ENCODE measurements around the gene ACTR3. TPM values are rescaled to one million over a fixed set of nuclear protein-coding genes. Genes with fewer than 3 reads are reported as not detected.

ACTR3 gene
- total RNA-seq, 1 donor = 236 TPM

GRCh38 chr2:113892004-113892710 lies 2.3 kb downstream of the ACTR3 start:
- TF ChIP-seq, protein P1, sequence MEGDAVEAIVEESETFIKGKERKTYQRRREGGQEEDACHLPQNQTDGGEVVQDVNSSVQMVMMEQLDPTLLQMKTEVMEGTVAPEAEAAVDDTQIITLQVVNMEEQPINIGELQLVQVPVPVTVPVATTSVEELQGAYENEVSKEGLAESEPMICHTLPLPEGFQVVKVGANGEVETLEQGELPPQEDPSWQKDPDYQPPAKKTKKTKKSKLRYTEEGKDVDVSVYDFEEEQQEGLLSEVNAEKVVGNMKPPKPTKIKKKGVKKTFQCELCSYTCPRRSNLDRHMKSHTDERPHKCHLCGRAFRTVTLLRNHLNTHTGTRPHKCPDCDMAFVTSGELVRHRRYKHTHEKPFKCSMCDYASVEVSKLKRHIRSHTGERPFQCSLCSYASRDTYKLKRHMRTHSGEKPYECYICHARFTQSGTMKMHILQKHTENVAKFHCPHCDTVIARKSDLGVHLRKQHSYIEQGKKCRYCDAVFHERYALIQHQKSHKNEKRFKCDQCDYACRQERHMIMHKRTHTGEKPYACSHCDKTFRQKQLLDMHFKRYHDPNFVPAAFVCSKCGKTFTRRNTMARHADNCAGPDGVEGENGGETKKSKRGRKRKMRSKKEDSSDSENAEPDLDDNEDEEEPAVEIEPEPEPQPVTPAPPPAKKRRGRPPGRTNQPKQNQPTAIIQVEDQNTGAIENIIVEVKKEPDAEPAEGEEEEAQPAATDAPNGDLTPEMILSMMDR (IDR thresholded peaks at IDR 0.05; ENCODE audit: insufficient read depth, low read length) = no peak
- DNase-seq (ENCODE audit: low read depth) = no peak
- peak overlapping the region; percentile 87 for H3K4me3 ChIP-seq (ENCODE audit: low read depth, low read length)

- TF ChIP-seq, protein P1 (IDR thresholded peaks at IDR 0.05; ENCODE audit: insufficient read depth, low read length) = no peak
- H3K4me3 ChIP-seq (ENCODE audit: low read depth, low read length) = no peak overlapping the region
- peak; percentile 94 for DNase-seq (ENCODE audit: low read depth)
Observed at GRCh38 chr2:113894156-113894743, 4.4 kb downstream of the ACTR3 start.

GRCh38 chr2:113895301-113895700 lies 5.4 kb downstream of the ACTR3 start:
- no peak for DNase-seq (ENCODE audit: low read depth)
- TF ChIP-seq, protein P1 (IDR thresholded peaks at IDR 0.05; ENCODE audit: insufficient read depth, low read length) = no peak
- no peak overlapping the region for H3K4me3 ChIP-seq (ENCODE audit: low read depth, low read length)

GRCh38 chr2:113895819-113896563 lies 6.1 kb downstream of the ACTR3 start:
- H3K4me3 ChIP-seq (ENCODE audit: low read depth, low read length) = no peak overlapping the region
- DNase-seq (ENCODE audit: low read depth) = no peak
- TF ChIP-seq, protein P1 (IDR thresholded peaks at IDR 0.05; ENCODE audit: insufficient read depth, low read length) = no peak

DNA sequence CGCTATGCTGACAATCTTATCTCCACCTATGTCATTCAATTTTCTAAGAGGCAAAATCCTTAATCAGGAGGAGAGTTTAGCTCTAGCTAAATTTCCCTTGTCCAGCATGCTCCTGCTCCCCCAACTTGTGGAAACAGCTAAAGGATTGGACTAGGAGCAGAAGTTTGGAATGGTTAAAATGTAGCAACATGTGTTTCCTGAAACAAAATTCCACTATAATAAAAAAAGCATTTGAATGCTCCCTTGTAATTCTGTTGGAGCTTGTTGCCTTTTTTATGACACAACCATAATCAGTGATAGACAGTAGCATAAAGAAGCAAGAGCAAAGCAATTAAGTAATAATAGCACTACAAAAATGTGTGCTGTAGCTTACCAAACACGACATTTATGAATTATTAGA lies 6.9 kb downstream of the ACTR3 start:
- no peak overlapping the region for H3K4me3 ChIP-seq (ENCODE audit: low read depth, low read length)
- TF ChIP-seq, protein P1 (IDR thresholded peaks at IDR 0.05; ENCODE audit: insufficient read depth, low read length) = no peak
- peak; percentile 54 for DNase-seq (ENCODE audit: low read depth)

DNA sequence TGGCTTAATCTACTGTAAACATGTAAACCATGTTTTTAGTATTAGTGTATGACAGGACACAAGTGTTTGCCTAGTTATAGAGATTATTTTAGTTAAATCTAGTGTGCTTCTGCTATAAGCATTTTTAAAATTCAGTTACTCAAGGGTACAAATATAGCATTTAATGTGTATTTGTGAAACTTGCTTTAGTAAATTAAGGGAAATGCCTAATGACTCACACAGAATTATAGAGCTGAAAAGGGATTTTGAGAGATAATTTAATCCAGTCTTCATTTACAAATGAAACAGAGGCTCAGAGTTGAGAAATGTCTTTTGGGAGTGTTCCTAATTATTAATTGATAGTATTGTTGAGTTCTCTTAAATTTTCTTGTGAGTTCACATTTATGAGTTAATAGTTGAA lies 8.2 kb downstream of the ACTR3 start:
- no peak for DNase-seq (ENCODE audit: low read depth)
- H3K4me3 ChIP-seq (ENCODE audit: low read depth, low read length) = no peak overlapping the region
- TF ChIP-seq, protein P1 (IDR thresholded peaks at IDR 0.05; ENCODE audit: insufficient read depth, low read length) = no peak
